Measurements from ENCODE around the gene PRSS21. TPM values are rescaled to one million over a fixed set of nuclear protein-coding genes. Genes with fewer than 3 reads are reported as not detected.

The PRSS21 gene
- total RNA-seq, 1 donor from 2014 or later = not detected

DNA sequence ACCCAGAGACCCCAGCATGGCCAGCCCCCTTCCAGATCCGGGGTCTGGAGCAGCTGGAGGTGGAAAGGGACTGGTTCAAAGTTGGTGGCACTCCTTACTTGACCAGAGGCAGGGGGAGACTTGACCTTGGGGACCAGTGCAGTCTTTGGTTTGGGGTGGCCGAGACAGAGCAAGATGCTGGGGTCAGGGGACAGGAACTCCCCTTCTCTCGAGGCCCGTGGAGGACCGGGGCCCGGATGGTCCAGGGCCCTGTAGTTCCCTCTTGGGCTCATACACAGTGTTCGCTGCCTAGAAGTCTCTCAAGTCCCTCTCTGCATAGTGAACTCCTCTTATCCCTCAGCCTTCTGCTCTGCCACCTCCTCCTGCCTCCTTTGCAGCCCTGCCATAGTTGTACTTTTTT is 29.1 kb upstream of the PRSS21 start:
- peaks cover 3 to 10% (median 6%) of the 10 kb centered on the region in 3 donors for H3K4me1 ChIP-seq (ENCODE audit: control insufficient read depth in 3 of 3, insufficient read depth in 3 of 3, low read length in 3 of 3)
- no peak overlapping the region for H3K4me3 ChIP-seq (ENCODE audit: low read length in 3 of 3)
- no peaks in the 10 kb centered on the region for H3K9me3 ChIP-seq (ENCODE audit: control insufficient read depth in 3 of 3, low read length in 3 of 3)
- H3K27me3 ChIP-seq (ENCODE audit: control insufficient read depth in 3 of 3, insufficient read depth in 3 of 3, low read length in 3 of 3) = peaks cover 55 to 64% (median 59%) of the 10 kb centered on the region in 3 donors
- no peak overlapping the region for H3K9ac ChIP-seq (ENCODE audit: low read depth in 1 of 3, low read length in 3 of 3)
- no peak overlapping the region for H3K27ac ChIP-seq (ENCODE audit: low read depth, low read length)
- H3K36me3 ChIP-seq (ENCODE audit: control insufficient read depth in 3 of 3, insufficient read depth in 3 of 3, low read length in 3 of 3) = no peaks in the 10 kb centered on the region

DNA sequence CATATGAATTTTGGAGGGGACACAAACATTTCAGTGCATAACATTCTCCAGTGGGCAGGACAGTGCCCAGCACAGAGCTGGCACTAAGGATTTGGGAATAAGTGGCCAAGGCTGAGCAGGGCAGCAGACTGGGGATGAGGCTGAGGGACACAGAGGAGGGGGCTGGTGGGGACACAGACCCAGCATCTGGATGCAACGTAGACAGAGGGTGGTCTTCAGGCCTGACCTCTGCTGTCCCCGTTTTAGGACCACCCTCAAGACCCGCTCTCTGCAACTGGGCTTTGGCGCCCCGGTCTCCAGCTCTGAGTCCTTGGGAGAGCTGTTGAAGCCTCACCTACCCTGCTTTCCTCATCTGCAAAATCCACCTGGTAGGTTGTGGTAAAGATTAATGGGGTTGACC is 26.4 kb upstream of the PRSS21 start:
- Histone ChIP-seq H3K4me3 (ENCODE audit: low read length in 3 of 3) (no peak overlapping the region), H3K27me3 (ENCODE audit: control insufficient read depth in 3 of 3, insufficient read depth in 3 of 3, low read length in 3 of 3) (peaks cover 43 to 59% (median 47%) of the 10 kb centered on the region in 3 donors), H3K36me3 (ENCODE audit: control insufficient read depth in 3 of 3, insufficient read depth in 3 of 3, low read length in 3 of 3) (no peaks in the 10 kb centered on the region), H3K9me3 (ENCODE audit: control insufficient read depth in 3 of 3, low read length in 3 of 3) (no peaks in the 10 kb centered on the region), H3K9ac (ENCODE audit: low read depth in 1 of 3, low read length in 3 of 3) (no peak overlapping the region), H3K4me1 (ENCODE audit: control insufficient read depth in 3 of 3, insufficient read depth in 3 of 3, low read length in 3 of 3) (peaks cover 0 to 2% (median 1%) of the 10 kb centered on the region in 3 donors), H3K27ac (ENCODE audit: low read depth, low read length) (no peak overlapping the region)

DNA sequence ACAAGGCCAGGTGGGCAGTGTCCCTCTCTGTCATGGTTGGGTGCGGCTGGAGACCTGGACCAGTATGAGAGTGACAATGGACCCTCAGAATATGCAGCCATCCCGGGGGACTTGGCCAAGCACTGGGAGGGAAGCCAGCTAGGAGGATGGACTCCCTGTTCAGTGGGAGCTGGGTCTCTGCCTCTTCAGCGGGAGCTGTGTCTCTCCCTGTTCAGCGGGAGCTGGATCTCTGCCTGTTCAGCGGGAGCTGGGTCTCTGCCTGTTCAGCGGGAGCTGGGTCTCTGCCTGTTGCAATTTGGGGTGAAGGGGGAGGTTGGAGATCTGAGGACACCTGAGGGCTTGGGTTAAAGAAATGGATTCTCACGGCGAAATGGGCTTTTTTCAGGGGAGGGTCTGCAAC is 25.9 kb upstream of the PRSS21 start:
- Histone ChIP-seq H3K9ac (ENCODE audit: low read depth in 1 of 3, low read length in 3 of 3) (no peak overlapping the region), H3K9me3 (ENCODE audit: control insufficient read depth in 3 of 3, low read length in 3 of 3) (no peaks in the 10 kb centered on the region), H3K27me3 (ENCODE audit: control insufficient read depth in 3 of 3, insufficient read depth in 3 of 3, low read length in 3 of 3) (peaks cover 37 to 56% (median 42%) of the 10 kb centered on the region in 3 donors)

DNA sequence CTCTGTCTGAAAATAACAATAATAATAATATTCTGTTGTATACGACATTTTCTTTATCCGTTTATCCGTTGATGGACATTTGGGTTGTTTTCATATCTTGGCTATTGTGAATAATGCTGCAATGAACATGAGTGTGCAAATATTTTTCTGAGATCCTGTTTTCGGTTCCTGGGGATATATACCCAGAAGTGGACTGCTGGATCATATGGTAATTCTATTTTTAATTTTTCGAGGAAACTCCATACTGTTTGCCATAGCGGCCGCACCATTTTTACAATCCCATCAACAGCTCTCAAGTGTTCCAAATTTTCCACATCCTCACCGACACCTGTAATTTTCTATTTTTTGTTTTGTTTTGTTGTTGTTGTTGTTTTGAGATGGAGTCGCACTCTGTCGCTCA is 24.1 kb upstream of the PRSS21 start:
- no peaks in the 10 kb centered on the region for H3K9me3 ChIP-seq (ENCODE audit: control insufficient read depth in 3 of 3, low read length in 3 of 3)
- no peak overlapping the region for H3K9ac ChIP-seq (ENCODE audit: low read depth in 1 of 3, low read length in 3 of 3)
- no peak overlapping the region for H3K4me3 ChIP-seq (ENCODE audit: low read length in 3 of 3)
- no peaks in the 10 kb centered on the region for H3K36me3 ChIP-seq (ENCODE audit: control insufficient read depth in 3 of 3, insufficient read depth in 3 of 3, low read length in 3 of 3)
- no peaks in the 10 kb centered on the region for H3K4me1 ChIP-seq (ENCODE audit: control insufficient read depth in 3 of 3, insufficient read depth in 3 of 3, low read length in 3 of 3)
- peaks cover 26 to 44% (median 28%) of the 10 kb centered on the region in 3 donors for H3K27me3 ChIP-seq (ENCODE audit: control insufficient read depth in 3 of 3, insufficient read depth in 3 of 3, low read length in 3 of 3)
- no peak overlapping the region for H3K27ac ChIP-seq (ENCODE audit: low read depth, low read length)

More for the DNA sequence above, 25.9 kb upstream of the PRSS21 start:
- Histone ChIP-seq H3K36me3 (ENCODE audit: control insufficient read depth in 3 of 3, insufficient read depth in 3 of 3, low read length in 3 of 3) (no peaks in the 10 kb centered on the region), H3K4me1 (ENCODE audit: control insufficient read depth in 3 of 3, insufficient read depth in 3 of 3, low read length in 3 of 3) (no peaks in the 10 kb centered on the region), H3K4me3 (ENCODE audit: low read length in 3 of 3) (no peak overlapping the region), H3K27ac (ENCODE audit: low read depth, low read length) (no peak overlapping the region)

DNA sequence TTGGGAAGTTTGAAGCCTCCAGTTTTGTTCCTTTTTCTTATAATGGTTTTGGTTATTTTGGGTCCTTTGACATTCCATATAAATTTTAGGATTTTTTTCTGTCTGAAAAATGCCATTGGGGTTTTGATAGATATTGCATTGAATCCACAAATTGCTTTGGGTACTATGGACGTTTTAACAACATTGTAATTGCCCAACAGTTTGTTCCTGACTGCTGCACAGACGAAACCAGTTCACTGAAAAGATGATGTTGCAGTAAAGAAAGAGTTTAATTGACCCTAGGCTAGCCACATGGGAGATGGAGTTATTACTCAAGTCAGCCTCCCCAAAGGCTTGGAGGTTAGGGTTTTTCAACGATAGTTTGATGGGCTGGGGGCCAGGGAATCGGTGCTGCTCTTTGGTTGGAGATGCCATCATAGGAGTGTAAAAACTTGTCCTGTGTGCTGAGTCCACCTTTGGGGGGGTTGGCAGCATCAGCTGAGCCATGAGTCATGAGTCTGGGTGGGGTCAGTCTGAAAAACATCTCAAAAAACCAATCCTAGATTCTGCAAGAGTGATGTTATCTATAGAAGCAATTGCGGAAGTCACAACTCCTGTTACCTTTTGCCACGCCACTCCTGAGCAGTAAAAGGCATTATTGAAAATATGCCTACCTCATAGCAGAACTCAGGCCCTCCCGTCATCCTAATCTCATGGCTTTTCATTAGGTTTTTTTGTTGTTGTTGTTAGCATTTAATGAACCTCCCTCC is 21.5 kb upstream of the PRSS21 start:
- H3K4me3 ChIP-seq (ENCODE audit: low read length in 3 of 3) = no peak overlapping the region
- H3K27me3 ChIP-seq (ENCODE audit: control insufficient read depth in 3 of 3, insufficient read depth in 3 of 3, low read length in 3 of 3) = peaks cover 9 to 38% (median 23%) of the 10 kb centered on the region in 3 donors
- H3K9ac ChIP-seq (ENCODE audit: low read depth in 1 of 3, low read length in 3 of 3) = no peak overlapping the region
- no peak overlapping the region for H3K27ac ChIP-seq (ENCODE audit: low read depth, low read length)
- no peaks in the 10 kb centered on the region for H3K9me3 ChIP-seq (ENCODE audit: control insufficient read depth in 3 of 3, low read length in 3 of 3)
- H3K36me3 ChIP-seq (ENCODE audit: control insufficient read depth in 3 of 3, insufficient read depth in 3 of 3, low read length in 3 of 3) = no peaks in the 10 kb centered on the region
- no peaks in the 10 kb centered on the region for H3K4me1 ChIP-seq (ENCODE audit: control insufficient read depth in 3 of 3, insufficient read depth in 3 of 3, low read length in 3 of 3)

DNA sequence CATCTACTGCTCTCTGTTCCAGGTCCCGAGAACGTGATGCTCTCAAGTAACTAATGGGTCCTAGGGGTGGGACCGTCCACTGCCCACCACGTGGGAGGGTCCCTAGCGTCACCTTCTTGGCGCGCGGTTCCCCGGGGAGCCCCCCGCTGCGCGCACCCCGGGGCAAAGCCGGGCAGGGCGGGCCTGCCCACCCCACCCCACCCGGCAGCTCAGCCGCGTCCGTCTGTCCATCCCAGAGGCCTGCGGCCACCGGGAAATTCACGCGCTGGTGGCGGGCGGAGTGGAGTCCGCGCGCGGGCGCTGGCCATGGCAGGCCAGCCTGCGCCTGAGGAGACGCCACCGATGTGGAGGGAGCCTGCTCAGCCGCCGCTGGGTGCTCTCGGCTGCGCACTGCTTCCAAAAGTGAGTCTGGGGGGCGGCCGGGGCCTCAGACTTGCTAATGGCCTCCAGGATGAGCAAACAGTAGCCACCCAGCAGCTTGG is 18.3 kb upstream of the PRSS21 start:
- peaks cover 0 to 22% (median 13%) of the 10 kb centered on the region in 3 donors for H3K27me3 ChIP-seq (ENCODE audit: control insufficient read depth in 3 of 3, insufficient read depth in 3 of 3, low read length in 3 of 3)
- no peak overlapping the region for H3K9ac ChIP-seq (ENCODE audit: low read depth in 1 of 3, low read length in 3 of 3)
- no peak overlapping the region for H3K27ac ChIP-seq (ENCODE audit: low read depth, low read length)
- H3K4me3 ChIP-seq (ENCODE audit: low read length in 3 of 3) = no peak overlapping the region
- H3K4me1 ChIP-seq (ENCODE audit: control insufficient read depth in 3 of 3, insufficient read depth in 3 of 3, low read length in 3 of 3) = no peaks in the 10 kb centered on the region
- H3K9me3 ChIP-seq (ENCODE audit: control insufficient read depth in 3 of 3, low read length in 3 of 3) = peaks cover 0 to 3% (median under 1%) of the 10 kb centered on the region in 3 donors
- no peaks in the 10 kb centered on the region for H3K36me3 ChIP-seq (ENCODE audit: control insufficient read depth in 3 of 3, insufficient read depth in 3 of 3, low read length in 3 of 3)

DNA sequence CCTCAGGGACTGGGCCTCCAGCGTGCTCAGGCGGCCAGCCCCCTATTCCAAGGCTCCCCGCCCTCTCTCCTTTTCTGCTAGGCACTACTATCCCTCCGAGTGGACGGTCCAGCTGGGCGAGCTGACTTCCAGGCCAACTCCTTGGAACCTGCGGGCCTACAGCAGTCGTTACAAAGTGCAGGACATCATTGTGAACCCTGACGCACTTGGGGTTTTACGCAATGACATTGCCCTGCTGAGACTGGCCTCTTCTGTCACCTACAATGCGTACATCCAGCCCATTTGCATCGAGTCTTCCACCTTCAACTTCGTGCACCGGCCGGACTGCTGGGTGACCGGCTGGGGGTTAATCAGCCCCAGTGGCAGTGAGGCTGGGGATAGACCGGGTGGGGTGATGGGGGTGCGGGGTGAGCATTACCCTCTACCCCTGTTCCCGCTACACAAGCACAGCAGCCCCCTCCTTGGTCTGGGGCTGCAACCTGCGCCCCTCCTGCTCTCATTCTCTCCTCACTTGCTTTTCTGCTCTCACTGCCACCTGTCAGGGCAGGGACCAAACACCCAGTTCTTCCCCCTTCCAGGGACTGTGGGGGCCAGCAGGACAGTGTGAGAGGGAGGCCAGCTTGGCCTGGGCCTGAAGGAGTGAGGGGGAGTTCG is 17.7 kb upstream of the PRSS21 start:
- Histone ChIP-seq H3K27me3 (ENCODE audit: control insufficient read depth in 3 of 3, insufficient read depth in 3 of 3, low read length in 3 of 3) (peaks cover 0 to 21% (median 13%) of the 10 kb centered on the region in 3 donors), H3K9me3 (ENCODE audit: control insufficient read depth in 3 of 3, low read length in 3 of 3) (peaks cover 5 to 6% (median 5%) of the 10 kb centered on the region in 3 donors), H3K9ac (ENCODE audit: low read depth in 1 of 3, low read length in 3 of 3) (no peak overlapping the region), H3K4me1 (ENCODE audit: control insufficient read depth in 3 of 3, insufficient read depth in 3 of 3, low read length in 3 of 3) (no peaks in the 10 kb centered on the region), H3K4me3 (ENCODE audit: low read length in 3 of 3) (no peak overlapping the region), H3K36me3 (ENCODE audit: control insufficient read depth in 3 of 3, insufficient read depth in 3 of 3, low read length in 3 of 3) (no peaks in the 10 kb centered on the region), H3K27ac (ENCODE audit: low read depth, low read length) (no peak overlapping the region)

DNA sequence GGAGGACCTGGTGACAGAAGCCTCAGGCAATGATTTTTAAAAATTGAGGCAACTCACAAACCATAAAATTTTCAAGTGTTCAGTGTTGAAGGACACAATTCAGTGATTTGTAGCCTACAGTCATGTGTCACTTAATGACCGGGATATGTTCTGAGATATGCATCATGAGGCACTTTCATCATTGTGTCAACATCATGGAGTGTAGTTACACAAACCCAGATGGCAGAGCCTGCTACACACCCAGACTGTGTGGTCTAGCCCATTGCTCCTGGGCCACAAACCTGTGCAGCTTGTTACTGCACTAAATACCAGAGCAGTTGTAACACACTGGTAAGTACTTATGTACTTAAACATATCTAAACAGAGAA is 17.2 kb upstream of the PRSS21 start:
- no peak overlapping the region for H3K4me3 ChIP-seq (ENCODE audit: low read length in 3 of 3)
- peaks cover 0 to 20% (median 15%) of the 10 kb centered on the region in 3 donors for H3K27me3 ChIP-seq (ENCODE audit: control insufficient read depth in 3 of 3, insufficient read depth in 3 of 3, low read length in 3 of 3)
- H3K9me3 ChIP-seq (ENCODE audit: control insufficient read depth in 3 of 3, low read length in 3 of 3) = peaks cover 5 to 9% (median 6%) of the 10 kb centered on the region in 3 donors
- H3K27ac ChIP-seq (ENCODE audit: low read depth, low read length) = no peak overlapping the region
- no peaks in the 10 kb centered on the region for H3K36me3 ChIP-seq (ENCODE audit: control insufficient read depth in 3 of 3, insufficient read depth in 3 of 3, low read length in 3 of 3)
- H3K9ac ChIP-seq (ENCODE audit: low read depth in 1 of 3, low read length in 3 of 3) = no peak overlapping the region
- no peaks in the 10 kb centered on the region for H3K4me1 ChIP-seq (ENCODE audit: control insufficient read depth in 3 of 3, insufficient read depth in 3 of 3, low read length in 3 of 3)

DNA sequence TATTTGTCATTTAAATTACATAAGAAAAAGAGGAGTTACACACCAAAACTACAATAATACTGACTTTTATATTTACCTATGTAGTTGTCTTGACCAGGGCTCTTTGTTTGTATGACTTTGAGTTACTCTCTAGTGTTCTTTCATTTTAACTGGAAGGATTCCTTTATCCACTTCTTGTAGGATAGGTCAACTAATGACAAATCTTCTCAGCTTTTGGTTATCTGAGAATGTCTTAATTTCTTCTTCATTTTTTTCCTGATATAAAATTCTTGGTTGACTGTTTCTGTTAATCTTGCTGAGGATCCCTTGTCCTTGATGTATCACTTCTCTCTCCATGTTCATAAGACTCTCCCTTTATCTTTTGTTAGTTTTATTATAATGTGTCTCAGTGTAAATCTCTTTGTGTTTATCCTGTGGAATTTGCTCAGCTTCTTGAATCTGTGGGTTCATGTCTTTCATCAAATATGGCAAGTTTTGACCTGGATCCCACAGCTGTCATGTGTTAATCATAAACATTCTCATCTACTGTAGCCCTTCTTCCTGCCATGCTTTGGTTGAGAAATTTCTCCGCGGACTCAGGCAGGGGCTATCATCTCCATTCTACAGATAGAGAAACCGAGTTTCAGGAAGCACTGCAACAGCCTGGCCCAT is 13.4 kb upstream of the PRSS21 start:
- Histone ChIP-seq H3K27me3 (ENCODE audit: control insufficient read depth in 3 of 3, insufficient read depth in 3 of 3, low read length in 3 of 3) (peaks cover 9 to 32% (median 26%) of the 10 kb centered on the region in 3 donors), H3K27ac (ENCODE audit: low read depth, low read length) (no peak overlapping the region), H3K9me3 (ENCODE audit: control insufficient read depth in 3 of 3, low read length in 3 of 3) (peaks cover 5 to 11% (median 6%) of the 10 kb centered on the region in 3 donors), H3K4me1 (ENCODE audit: control insufficient read depth in 3 of 3, insufficient read depth in 3 of 3, low read length in 3 of 3) (no peaks in the 10 kb centered on the region), H3K36me3 (ENCODE audit: control insufficient read depth in 3 of 3, insufficient read depth in 3 of 3, low read length in 3 of 3) (no peaks in the 10 kb centered on the region), H3K9ac (ENCODE audit: low read depth in 1 of 3, low read length in 3 of 3) (no peak overlapping the region), H3K4me3 (ENCODE audit: low read length in 3 of 3) (no peak overlapping the region)

DNA sequence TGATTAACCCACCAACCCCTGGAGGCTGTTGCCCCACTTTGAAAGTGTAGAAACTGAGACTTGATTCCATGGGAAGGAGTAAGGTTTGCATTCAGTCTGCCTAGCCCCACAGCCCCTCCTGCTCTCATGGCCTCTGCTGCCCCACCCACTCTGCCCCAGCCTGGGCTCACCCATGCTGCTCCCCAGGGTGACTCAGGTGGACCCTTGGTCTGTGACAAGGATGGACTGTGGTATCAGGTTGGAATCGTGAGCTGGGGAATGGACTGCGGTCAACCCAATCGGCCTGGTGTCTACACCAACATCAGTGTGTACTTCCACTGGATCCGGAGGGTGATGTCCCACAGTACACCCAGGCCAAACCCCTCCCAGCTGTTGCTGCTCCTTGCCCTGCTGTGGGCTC is 12.3 kb upstream of the PRSS21 start:
- Histone ChIP-seq H3K36me3 (ENCODE audit: control insufficient read depth in 3 of 3, insufficient read depth in 3 of 3, low read length in 3 of 3) (no peaks in the 10 kb centered on the region), H3K27me3 (ENCODE audit: control insufficient read depth in 3 of 3, insufficient read depth in 3 of 3, low read length in 3 of 3) (peaks cover 9 to 26% (median 18%) of the 10 kb centered on the region in 3 donors), H3K4me1 (ENCODE audit: control insufficient read depth in 3 of 3, insufficient read depth in 3 of 3, low read length in 3 of 3) (no peaks in the 10 kb centered on the region), H3K9ac (ENCODE audit: low read depth in 1 of 3, low read length in 3 of 3) (no peak overlapping the region), H3K9me3 (ENCODE audit: control insufficient read depth in 3 of 3, low read length in 3 of 3) (peaks cover 5 to 11% (median 6%) of the 10 kb centered on the region in 3 donors), H3K4me3 (ENCODE audit: low read length in 3 of 3) (no peak overlapping the region), H3K27ac (ENCODE audit: low read depth, low read length) (no peak overlapping the region)

Data from skeletal muscle tissue (tissue), 4 donors.